GM12892 (cell line): ENCODE measurements around the gene ATP2B3.

ENCODE experiments used
- POLR2AphosphoS5 ChIP-seq: IDR thresholded peaks from 2 replicates; pipeline ENCODE4 v1.6.1; 2011; ENCODE audit warnings: low read depth, low read length, control low read depth
- TAF1 ChIP-seq: IDR thresholded peaks from 2 replicates; pipeline ENCODE4 v1.6.1; 2011; ENCODE audit warnings: low read depth, mild to moderate bottlenecking, control low read depth, low read length, borderline replicate concordance

GRCh38 chrX:153478746-153479145 is 38.7 kb upstream of the ATP2B3 start:
- TF ChIP-seq TAF1 (no peak), POLR2AphosphoS5 (no peak)
